GM18511 (cell line): ENCODE data around the gene TAF11L14.
"Not testable (repeated sequence)": the region's sequence is repeated elsewhere in the genome, so short reads cannot be mapped to it uniquely, and the experiment has no call there.

Source experiments
- ATAC-seq: cut with Tn5 transposase; IDR thresholded peaks from one replicate; pipeline ENCODE4 v1.9.1; 2021; ENCODE audit warnings: mild to moderate bottlenecking, moderate library complexity; ENCODE audit not compliant: unreplicated experiment

TAF11L14 gene

GRCh38 chr5:17634160-17634559 is at the start of gene TAF11L14:
Gene TAF11L14, plus strand, starts transcription at chr5:17634460.
- no peak for ATAC-seq

GRCh38 chr5:17585658-17586057 is 48.6 kb upstream of the TAF11L14 start, which contains the start of gene TAF11L7:
Gene TAF11L7, minus strand, starts transcription at chr5:17585758.
- ATAC-seq = not testable (repeated sequence)

DNA sequence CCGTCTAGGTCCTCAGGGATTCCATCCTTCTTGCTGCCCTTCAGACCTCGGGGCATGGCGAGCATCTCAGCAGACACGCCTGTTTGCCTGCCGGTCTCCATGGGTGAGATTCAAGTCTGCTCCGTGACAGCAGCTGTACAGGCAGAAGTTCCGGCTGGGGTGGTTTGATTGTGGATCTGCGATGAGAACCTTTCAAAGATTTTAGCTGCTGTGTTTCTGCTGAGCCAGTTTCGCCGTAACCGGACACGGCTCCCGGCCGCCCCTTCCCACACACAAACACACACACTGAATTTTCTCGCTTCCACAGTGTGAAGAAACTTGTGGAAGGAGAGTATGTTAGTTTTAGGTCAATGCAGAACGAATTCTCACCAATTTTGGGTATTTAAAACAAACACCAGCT is 43.4 kb upstream of the TAF11L14 start, which contains the start of gene TAF11L8:
Gene TAF11L8 (minus strand): TSS at position 101 of the 400 bp plus-strand sequence.
- ATAC-seq = not testable (repeated sequence)

DNA sequence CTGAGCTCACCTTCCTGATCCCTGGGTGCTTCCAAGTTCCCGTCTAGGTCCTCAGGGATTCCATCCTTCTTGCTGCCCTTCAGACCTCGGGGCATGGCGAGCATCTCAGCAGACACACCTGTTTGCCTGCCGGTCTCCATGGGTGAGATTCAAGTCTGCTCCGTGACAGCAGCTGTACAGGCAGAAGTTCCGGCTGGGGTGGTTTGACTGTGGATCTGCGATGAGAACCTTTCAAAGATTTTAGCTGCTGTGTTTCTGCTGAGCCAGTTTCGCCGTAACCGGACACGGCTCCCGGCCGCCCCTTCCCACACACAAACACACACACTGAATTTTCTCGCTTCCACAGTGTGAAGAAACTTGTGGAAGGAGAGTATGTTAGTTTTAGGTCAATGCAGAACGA is 40.0 kb upstream of the TAF11L14 start, which contains the start of gene TAF11L9:
Gene TAF11L9 (minus strand): TSS at position 140 of the 400 bp plus-strand sequence.
- not testable (repeated sequence) for ATAC-seq

- ATAC-seq = not testable (repeated sequence)
Measured at GRCh38 chr5:17597728-17598127, 36.5 kb upstream of the TAF11L14 start, which contains the start of gene TAF11L10. Gene TAF11L10, minus strand, starts transcription at chr5:17597828.

- ATAC-seq = not testable (repeated sequence)
Measured at GRCh38 chr5:17603880-17604279, 30.4 kb upstream of the TAF11L14 start, which contains the start of gene TAF11L11. Gene TAF11L11, plus strand, starts transcription at chr5:17604183.

DNA sequence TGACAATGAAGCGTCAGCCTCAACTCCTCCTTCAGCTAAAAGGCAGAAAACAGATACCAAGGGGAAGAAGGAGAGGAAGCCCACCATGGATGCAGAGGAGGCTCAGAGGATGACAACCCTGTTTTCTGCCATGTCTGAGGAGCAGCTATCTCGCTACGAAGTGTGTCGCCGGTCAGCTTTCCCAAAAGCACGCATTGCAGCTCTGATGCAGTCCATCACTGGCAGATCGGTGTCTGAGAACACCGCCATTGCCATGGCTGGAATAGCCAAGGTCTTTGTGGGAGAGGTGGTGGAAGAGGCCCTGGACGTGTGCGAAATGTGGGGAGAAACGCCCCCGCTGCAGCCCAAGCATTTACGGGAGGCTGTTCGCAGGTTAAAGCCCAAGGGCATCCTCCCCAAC is 29.3 kb upstream of the TAF11L14 start:
- no peak for ATAC-seq

GRCh38 chr5:17607461-17607860 is 26.8 kb upstream of the TAF11L14 start:
- not testable (repeated sequence) for ATAC-seq

GRCh38 chr5:17610092-17610491 is 24.2 kb upstream of the TAF11L14 start, which contains the start of gene TAF11L12:
Gene TAF11L12, plus strand, starts transcription at chr5:17610392.
- not testable (repeated sequence) for ATAC-seq

- ATAC-seq = no peak
Measured at GRCh38 chr5:17614872-17615605, 19.2 kb upstream of the TAF11L14 start.

DNA sequence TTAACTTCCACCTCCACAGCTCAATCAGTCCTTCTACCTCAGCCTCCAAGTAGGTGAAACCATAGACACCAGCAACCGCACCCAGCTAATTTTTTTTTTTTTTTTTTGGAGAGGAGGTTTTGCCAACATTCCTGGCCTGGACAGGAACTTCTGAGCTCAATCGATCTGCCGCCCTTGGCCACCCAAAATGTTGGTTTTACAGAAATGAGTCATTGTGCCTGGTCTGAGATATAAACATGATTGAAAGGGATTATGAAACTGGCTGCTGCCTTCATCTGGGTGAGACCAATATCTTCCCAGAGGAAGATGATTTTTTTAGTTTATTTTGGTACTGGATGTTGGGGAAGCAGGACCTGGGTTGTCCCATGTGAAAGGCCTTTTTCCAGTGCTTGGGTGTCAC is 14.9 kb upstream of the TAF11L14 start:
- no peak for ATAC-seq

GRCh38 chr5:17620627-17621026 is 13.6 kb upstream of the TAF11L14 start:
- ATAC-seq = no peak

- ATAC-seq = no peak
Measured at GRCh38 chr5:17625686-17626085, 8.6 kb upstream of the TAF11L14 start.

DNA sequence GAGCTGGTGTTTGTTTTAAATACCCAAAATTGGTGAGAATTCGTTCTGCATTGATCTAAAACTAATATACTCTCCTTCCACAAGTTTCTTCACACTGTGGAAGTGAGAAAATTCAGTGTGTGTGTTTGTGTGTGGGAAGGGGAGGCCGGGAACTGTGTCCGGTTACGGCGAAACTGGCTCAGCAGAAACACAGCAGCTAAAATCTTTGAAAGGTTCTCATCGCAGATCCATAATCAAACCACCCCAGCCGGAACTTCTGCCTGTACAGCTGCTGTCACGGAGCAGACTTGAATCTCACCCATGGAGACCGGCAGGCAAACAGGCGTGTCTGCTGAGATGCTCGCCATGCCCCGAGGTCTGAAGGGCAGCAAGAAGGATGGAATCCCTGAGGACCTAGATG is 2.5 kb upstream of the TAF11L14 start, which contains the start of gene TAF11L13:
Gene TAF11L13 (plus strand): TSS at position 301 of the 400 bp plus-strand sequence.
- ATAC-seq = not testable (repeated sequence)

GRCh38 chr5:17649232-17649631 is 15.0 kb downstream of the TAF11L14 start:
- not testable (repeated sequence) for ATAC-seq

DNA sequence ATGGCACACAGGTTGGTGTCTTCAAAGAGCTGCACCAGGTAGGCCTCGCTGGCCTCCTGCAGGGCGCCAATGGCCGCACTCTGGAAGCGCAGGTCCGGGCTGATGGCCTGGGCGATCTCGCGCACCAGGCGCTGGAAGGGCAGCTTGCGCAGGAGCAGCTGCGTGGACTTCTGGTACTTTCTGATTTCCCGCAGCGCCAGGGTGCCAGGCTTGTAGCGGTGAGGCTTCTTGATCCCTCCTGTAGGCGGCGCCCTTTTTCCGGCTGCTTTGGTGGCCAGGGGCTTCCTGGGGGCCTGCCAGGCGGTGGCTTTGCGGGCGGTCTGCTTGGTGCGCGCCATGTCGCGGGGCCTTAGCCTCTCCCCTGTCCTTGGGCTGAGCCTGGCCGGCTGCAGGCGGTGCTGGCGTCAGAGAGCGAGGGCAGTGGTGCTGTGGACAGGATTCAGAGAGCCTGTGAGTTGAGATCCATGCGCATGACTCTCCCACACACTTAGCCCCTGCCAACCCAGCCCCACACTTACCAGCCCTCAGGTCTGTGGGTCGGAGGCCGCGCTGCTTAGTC is 21.0 kb downstream of the TAF11L14 start:
- ATAC-seq = not testable (repeated sequence)

DNA sequence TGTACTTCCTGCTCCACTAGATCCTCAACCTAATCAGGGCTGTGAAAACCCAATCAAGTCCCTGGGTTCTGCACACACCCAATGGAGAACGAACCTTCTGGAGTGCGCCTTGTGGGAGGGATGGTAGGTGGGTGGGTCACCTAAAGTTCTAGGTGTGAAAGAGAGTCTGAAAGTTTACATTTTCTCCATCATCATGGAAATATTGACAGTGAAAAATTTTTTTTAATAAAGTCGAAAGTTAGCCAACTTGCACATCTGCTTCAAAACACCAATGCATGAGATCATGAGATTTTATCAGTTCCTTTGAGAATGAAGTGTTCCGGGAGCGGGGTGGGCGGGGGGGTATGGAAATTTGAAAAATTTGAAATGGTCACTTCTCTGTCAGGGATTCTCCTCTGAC is 21.7 kb downstream of the TAF11L14 start:
- no peak for ATAC-seq

GRCh38 chr5:17663182-17663581 is 28.9 kb downstream of the TAF11L14 start:
- no peak for ATAC-seq

GRCh38 chr5:17665836-17666235 is 31.6 kb downstream of the TAF11L14 start:
- no peak for ATAC-seq

DNA sequence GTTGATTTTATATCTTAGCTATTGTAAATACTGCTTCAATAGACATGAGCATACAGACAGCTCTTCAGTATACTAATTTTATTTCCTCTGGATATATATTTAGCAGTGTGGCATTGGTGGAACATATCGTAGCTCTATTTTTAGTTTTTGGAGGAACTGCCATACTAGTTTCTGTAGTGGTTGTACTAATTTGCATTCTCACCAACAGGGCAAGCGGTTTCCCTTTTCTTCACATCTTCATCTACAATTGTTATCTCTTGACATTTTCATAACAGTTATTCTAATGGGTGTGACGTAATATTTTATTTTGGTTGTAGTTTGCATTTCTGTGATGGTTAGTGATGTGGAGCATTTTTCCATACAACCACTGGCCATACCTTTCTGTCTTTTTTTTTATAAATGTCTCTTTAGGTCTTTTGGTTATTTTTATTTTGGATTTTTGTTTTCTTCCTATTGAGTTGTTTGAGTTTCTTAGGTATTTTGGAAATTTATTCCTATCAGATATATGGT is 32.5 kb downstream of the TAF11L14 start:
- ATAC-seq = no peak

- no peak for ATAC-seq
Measured at GRCh38 chr5:17670353-17670752, 36.1 kb downstream of the TAF11L14 start.
